PC-3 (cell line): ENCODE data around the gene NNMT. TPM values are rescaled to one million over a fixed set of nuclear protein-coding genes. Genes with fewer than 3 reads are reported as not detected.

Experiments used
- ATAC-seq: fragments of 200-7000 bp; cut with Tn5 transposase; 2 replicates; pipeline ENCODE4 v1.9.1; 2020; ENCODE audit warnings: mild to moderate bottlenecking, moderate library complexity
- BruUV-seq: library from RNA; stranded (reverse); fragments of 400-500 nt; replicated peaks from 2 replicates; lab custom pipeline; 2021; lab: Mats Ljungman, UMichigan
- CTCF ChIA-PET: fragments of 300-600 bp; sonication (Branson Sonifier 250); formaldehyde crosslinking; loops from one replicate; lab custom pipeline; 2022; ENCODE audit warnings: antibody characterized with exemption; lab: Charles Lee
- POLR2A ChIA-PET: fragments of 300-600 bp; sonication (Branson Sonifier 250); formaldehyde crosslinking; loops from one replicate; lab custom pipeline; 2022; ENCODE audit warnings: antibody characterized with exemption; ENCODE audit not compliant: unreplicated experiment; lab: Charles Lee
- DNase-seq: peaks from one replicate; pipeline ENCODE4 v3.0.0-alpha.2; 2015
- H2AFZ ChIP-seq: fragments of 300-600 bp; sonication (generic); 2 replicates; pipeline ENCODE4 v1.6.0; 2016; ENCODE audit warnings: antibody characterized with exemption, low read length
- H3F3A ChIP-seq: fragments of 300-600 bp; sonication (generic); one replicate; pipeline ENCODE4 v1.6.0; 2017; ENCODE audit warnings: antibody characterized with exemption, low read length, control low read depth, mild to moderate bottlenecking; ENCODE audit not compliant: unreplicated experiment
- H3K27ac ChIP-seq: fragments of 300-600 bp; sonication (generic); 2 replicates; pipeline ENCODE4 v1.5.1; 2016; ENCODE audit warnings: mild to moderate bottlenecking, low read length
- H3K27me3 ChIP-seq: fragments of 300-600 bp; sonication (generic); 2 replicates; pipeline ENCODE4 v1.6.1; 2016; ENCODE audit warnings: low read length, mixed read lengths
- H3K36me3 ChIP-seq: fragments of 300-600 bp; sonication (generic); 2 replicates; pipeline ENCODE4 v1.6.1; 2016; ENCODE audit warnings: low read depth, mixed run types, low read length, mixed read lengths
- H3K4me1 ChIP-seq: fragments of 300-600 bp; sonication (generic); 2 replicates; pipeline ENCODE4 v1.5.1; 2016; ENCODE audit warnings: low read length; ENCODE audit not compliant: insufficient read depth
- H3K4me2 ChIP-seq: fragments of 300-600 bp; sonication (generic); 2 replicates; pipeline ENCODE4 v1.6.0; 2016; ENCODE audit warnings: low read length
- H3K4me3 ChIP-seq: fragments of 300-600 bp; sonication (generic); 2 replicates; pipeline ENCODE4 v1.5.1; 2016; ENCODE audit warnings: mild to moderate bottlenecking, low read length, mixed read lengths
- H3K79me2 ChIP-seq: fragments of 300-600 bp; sonication (generic); 2 replicates; pipeline ENCODE4 v1.6.1; 2017; ENCODE audit warnings: low read length, mixed read lengths
- H3K9ac ChIP-seq: fragments of 300-600 bp; sonication (generic); 2 replicates; pipeline ENCODE4 v1.6.0; 2016; ENCODE audit warnings: mild to moderate bottlenecking, low read length
- H3K9me2 ChIP-seq: fragments of 300-600 bp; sonication (generic); replicated peaks from 2 replicates; pipeline ENCODE4 v1.6.1; 2016; ENCODE audit warnings: mixed run types, low read length, mixed read lengths
- H3K9me3 ChIP-seq: fragments of 300-600 bp; sonication (generic); 2 replicates; pipeline ENCODE4 v1.6.1; 2016; ENCODE audit warnings: low read length, mixed read lengths
- H4K20me1 ChIP-seq: fragments of 300-600 bp; sonication (generic); 2 replicates; pipeline ENCODE4 v1.6.1; 2016; ENCODE audit warnings: low read length, mixed read lengths
- CTCF ChIP-seq: fragments of 300-600 bp; sonication (generic); conservative IDR thresholded peaks from 2 replicates; pipeline ENCODE4 v1.5.1; 2017; ENCODE audit warnings: antibody characterized with exemption, low read depth, mild to moderate bottlenecking, low read length
- EZH2 ChIP-seq: fragments of 300-600 bp; sonication (generic); IDR thresholded peaks from one replicate; pipeline ENCODE4 v1.6.1; 2017; ENCODE audit warnings: antibody characterized with exemption, mild to moderate bottlenecking, low read length; ENCODE audit not compliant: unreplicated experiment
- EZH2phosphoT487 ChIP-seq: fragments of 300-600 bp; sonication (generic); IDR thresholded peaks from 2 replicates; pipeline ENCODE4 v1.6.1; 2018; ENCODE audit warnings: mild to moderate bottlenecking, antibody characterized with exemption, low read length, borderline replicate concordance
- intact Hi-C: fragments of 100-400 bp; cut with micrococcal nuclease; formaldehyde crosslinking; loops from 2 replicates; pipeline ENCODE4 v1.9.0; 2023
- total RNA-seq: library from RNA; depleted of rRNA; stranded (reverse); fragments of >200 nt; gene quantifications from 2 replicates; pipeline ENCODE4 v1.2.3, GENCODE V29; 2014

NNMT gene
- total RNA-seq, 1 experiment from 2014 or later: 23.3 TPM

GRCh38 chr11:114288136-114288535 is 8.1 kb upstream of the NNMT start:
- ChIA-PET POLR2A (no interaction called here), CTCF (interaction anchor here (0.7 kb wide), 1 partner anchor 20 kb away, joined by 4 read pairs; no protein-coding TSS in a partner anchor)
- Histone ChIP-seq H3K9ac (peak overlapping the region; percentile 33), H3K27me3 (no peaks in the 10 kb centered on the region), H3F3A (no peaks in the 10 kb centered on the region), H3K9me2 (no peaks in the 10 kb centered on the region), H2AFZ (no peak overlapping the region), H3K4me1 (peaks cover 74% of the 10 kb centered on the region), H3K9me3 (no peaks in the 10 kb centered on the region), H3K27ac (peak overlapping the region; percentile 70), H4K20me1 (no peaks in the 10 kb centered on the region), H3K36me3 (no peaks in the 10 kb centered on the region), H3K79me2 (no peaks in the 10 kb centered on the region), H3K4me2 (peak overlapping the region; percentile 52), H3K4me3 (no peak overlapping the region)
- intact Hi-C loops: loop anchor here (2.0 to 10.0 kb wide), 2 partner anchors 111 to 297 kb away; no protein-coding TSS in a partner anchor
- TF ChIP-seq EZH2 (no peak), CTCF (no peak), EZH2phosphoT487 (no peak)
- ATAC-seq: peak; percentile 32
- BruUV-seq: no TSS peak
- DNase-seq: peak; percentile 85

- ATAC-seq (no peak), DNase-seq (no peak)
- H3K4me1 ChIP-seq: peaks cover 82% of the 10 kb centered on the region
- H3K27me3 ChIP-seq: no peaks in the 10 kb centered on the region
- ChIA-PET CTCF (no interaction called here), POLR2A (no interaction called here)
- BruUV-seq: no TSS peak
- no peak overlapping the region for H3K27ac ChIP-seq
- no peaks in the 10 kb centered on the region for H3K79me2 ChIP-seq
- H3K36me3 ChIP-seq: no peaks in the 10 kb centered on the region
- no peaks in the 10 kb centered on the region for H4K20me1 ChIP-seq
- H3K4me3 ChIP-seq: no peak overlapping the region
- H3K9ac ChIP-seq: no peak overlapping the region
- H3K9me2 ChIP-seq: no peaks in the 10 kb centered on the region
- intact Hi-C loops: loop anchor here (2.0 to 10.0 kb wide), 2 partner anchors 109 to 295 kb away; no protein-coding TSS in a partner anchor
- H3K4me2 ChIP-seq: no peak overlapping the region
- no peak overlapping the region for H2AFZ ChIP-seq
- no peaks in the 10 kb centered on the region for H3F3A ChIP-seq
- TF ChIP-seq EZH2phosphoT487 (no peak), EZH2 (no peak), CTCF (no peak)
- H3K9me3 ChIP-seq: no peaks in the 10 kb centered on the region
These were observed 6.4 kb upstream of the NNMT start for GRCh38 chr11:114289779-114290178.

GRCh38 chr11:114290503-114291235 is 5.5 kb upstream of the NNMT start:
- H3K9ac ChIP-seq: no peak overlapping the region

More at GRCh38 chr11:114290503-114291235, 5.5 kb upstream of the NNMT start:
- H3K27me3 ChIP-seq: no peaks in the 10 kb centered on the region
- no peaks in the 10 kb centered on the region for H3K9me2 ChIP-seq
- POLR2A ChIA-PET: no interaction called here
- H3K79me2 ChIP-seq: no peaks in the 10 kb centered on the region
- peaks cover 77% of the 10 kb centered on the region for H3K4me1 ChIP-seq
- H3K27ac ChIP-seq: peak overlapping the region; percentile 1; the same call in 1 of the 2 replicates
- ATAC-seq (no peak), DNase-seq (no peak)
- no peaks in the 10 kb centered on the region for H3K9me3 ChIP-seq
- no peak overlapping the region for H2AFZ ChIP-seq
- no TSS peak for BruUV-seq
- TF ChIP-seq EZH2phosphoT487 (no peak), EZH2 (no peak), CTCF (no peak)
- H3F3A ChIP-seq: no peaks in the 10 kb centered on the region
- H4K20me1 ChIP-seq: no peaks in the 10 kb centered on the region
- CTCF ChIA-PET: no interaction called here
- no peak overlapping the region for H3K4me3 ChIP-seq
- H3K36me3 ChIP-seq: no peaks in the 10 kb centered on the region
- peak overlapping the region; percentile 2; the same call in 1 of the 2 replicates for H3K4me2 ChIP-seq
- intact Hi-C loops: no loop called here
